Endothelial cell of umbilical vein (primary cell): ENCODE data around the gene NHS. TPM values are rescaled to one million over a fixed set of nuclear protein-coding genes. Genes with fewer than 3 reads are reported as not detected.

ENCODE experiments used
- BruUV-seq: library from RNA; stranded (reverse); fragments of 400-500 nt; replicated peaks from 2 replicates; lab custom pipeline; 2021; lab: Mats Ljungman, UMichigan
- CTCF ChIA-PET: fragments of 300-600, 350-600 bp; sonication (Branson Sonifier 250); formaldehyde crosslinking; loops from one replicate; lab custom pipeline; 2021; ENCODE audit warnings: antibody characterized with exemption, inconsistent platforms; lab: Charles Lee
- POLR2A ChIA-PET: fragments of 300-600, 350-600 bp; sonication (Branson Sonifier 250); formaldehyde crosslinking; loops from one replicate; lab custom pipeline; 2021; ENCODE audit warnings: antibody characterized with exemption, inconsistent platforms; lab: Charles Lee
- DNase-seq: peaks from one replicate; pipeline ENCODE4 v3.0.0-alpha.2; 2011; ENCODE audit warnings: low read depth, low spot score
- FAIRE-seq: peaks from 2 replicates; lab custom pipeline; 2011; peaks lifted over from hg19 to GRCh38; lab: Jason Lieb, UNC
- H2AFZ ChIP-seq: 2 replicates; pipeline ENCODE4 v1.6.0; 2012; ENCODE audit warnings: low read depth, low read length, control low read depth, inconsistent platforms
- H3K27ac ChIP-seq: 2 replicates; pipeline ENCODE4 v1.5.1; 2011; ENCODE audit warnings: low read depth, mild to moderate bottlenecking, control low read depth, low read length, moderate library complexity; ENCODE audit not compliant: insufficient read depth
- H3K27me3 ChIP-seq, 2 experiments: 2 replicates each; pipeline versions ENCODE4 v1.6.0 to v1.6.1; 2011; ENCODE audit warnings: low read length in 2 of 2, mixed read lengths in 1 of 2; ENCODE audit not compliant: control insufficient read depth in 2 of 2, insufficient read depth in 2 of 2
- H3K36me3 ChIP-seq, 2 experiments: 2 replicates in 1 of 2; 3 replicates in 1 of 2; pipeline ENCODE4 v1.5.1; 2011; ENCODE audit warnings: low read length in 2 of 2, mild to moderate bottlenecking in 1 of 2, moderate library complexity in 1 of 2; ENCODE audit not compliant: control insufficient read depth in 2 of 2, insufficient read depth in 2 of 2; ENCODE audit errors: extremely low read depth in 1 of 2
- H3K4me1 ChIP-seq: 3 replicates; pipeline ENCODE4 v1.5.1; 2011; ENCODE audit warnings: mild to moderate bottlenecking, low read length; ENCODE audit not compliant: control insufficient read depth, insufficient read depth; ENCODE audit errors: extremely low read depth
- H3K4me2 ChIP-seq: 2 replicates; pipeline ENCODE4 v1.6.1; 2011; ENCODE audit warnings: low read length, control low read depth, mixed read lengths; ENCODE audit not compliant: insufficient read depth
- H3K4me3 ChIP-seq, 3 experiments: fragments of 200-600 bp in 1 of 3; sonication (generic), shearing (Covaris generic) in 1 of 3; replicated peaks in 1 of 3; 2 replicates each; pipeline ENCODE4 v1.5.1; 2011 to 2016; ENCODE audit warnings: control low read depth in 3 of 3, low read length in 3 of 3, mild to moderate bottlenecking in 2 of 3, inconsistent platforms in 1 of 3, low read depth in 1 of 3, moderate library complexity in 1 of 3; ENCODE audit not compliant: insufficient read depth in 1 of 3
- H3K79me2 ChIP-seq: 2 replicates; pipeline ENCODE4 v1.6.0; 2012; ENCODE audit warnings: low read length, inconsistent platforms; ENCODE audit not compliant: control insufficient read depth, insufficient read depth
- H3K9ac ChIP-seq: replicated peaks from 2 replicates; pipeline ENCODE3; 2011; ENCODE audit warnings: low read length, control low read depth; ENCODE audit not compliant: insufficient read depth; ENCODE audit errors: extremely low read depth
- H3K9me1 ChIP-seq: replicated peaks from 3 replicates; pipeline ENCODE4 v1.6.0; 2011; ENCODE audit warnings: mild to moderate bottlenecking, low read length; ENCODE audit not compliant: control insufficient read depth, insufficient read depth; ENCODE audit errors: extremely low read depth
- H3K9me3 ChIP-seq: replicated peaks from 2 replicates; pipeline ENCODE4 v1.5.1; 2012; ENCODE audit warnings: low read length, inconsistent platforms; ENCODE audit not compliant: control insufficient read depth, insufficient read depth
- H4K20me1 ChIP-seq: replicated peaks from 2 replicates; pipeline ENCODE3; 2011; ENCODE audit warnings: mild to moderate bottlenecking, low read length; ENCODE audit not compliant: control insufficient read depth, insufficient read depth; ENCODE audit errors: extremely low read depth
- EZH2 ChIP-seq: IDR thresholded peaks from 2 replicates; pipeline ENCODE4 v1.6.1; 2012; ENCODE audit warnings: borderline replicate concordance, low read depth, mild to moderate bottlenecking, moderate library complexity, low read length, inconsistent platforms; ENCODE audit not compliant: severe bottlenecking
- FOS ChIP-seq: IDR thresholded peaks from 2 replicates; pipeline ENCODE4 v1.6.1; 2011; ENCODE audit warnings: mild to moderate bottlenecking, low read length, moderate library complexity, borderline replicate concordance; ENCODE audit not compliant: insufficient read depth
- GATA2 ChIP-seq: IDR thresholded peaks from 2 replicates; pipeline ENCODE4 v1.7.0; 2011; ENCODE audit warnings: low read depth, mild to moderate bottlenecking, moderate library complexity, mixed read lengths, low read length; ENCODE audit not compliant: insufficient read length, insufficient read depth
- dilution Hi-C: fragments of 300-500 bp; cut with MboI; formaldehyde crosslinking; loops from one replicate; pipeline ENCODE4 v1.15.0; 2019; ENCODE audit warnings: low sequenced_read_pairs; ENCODE audit not compliant: extremely low pct_ligation_motif_present
- intact Hi-C: fragments of 100-400 bp; cut with micrococcal nuclease; formaldehyde crosslinking; loops from one replicate; pipeline ENCODE4 v1.10.0; 2022
- polyA plus RNA-seq, 4 experiments: library from polyadenylated mRNA; depleted of rRNA in 3 of 4; stranded (reverse) in 3 of 4; unstranded in 1 of 4; fragments of >200 nt; gene quantifications; 2 replicates each; pipeline versions ENCODE4 v1.2.1 to v1.2.3, GENCODE V29; 2011 to 2012; ENCODE audit warnings: missing spikeins in 1 of 4
- total RNA-seq: library from RNA; stranded (reverse); gene quantifications from 2 replicates; pipeline ENCODE4 v1.2.3, GENCODE V29; 2021
- TF ChIP-seq, protein P1 (sequence below), 2 donors: IDR thresholded peaks; 1 replicate in 1 of 2; 2 replicates in 1 of 2; pipeline ENCODE4 v1.5.1; 2011; ENCODE audit warnings: low read length in 2 of 2, mild to moderate bottlenecking in 2 of 2, moderate library complexity in 2 of 2, control low read depth in 1 of 2, inconsistent platforms in 1 of 2, low read depth in 1 of 2; ENCODE audit not compliant: insufficient read depth in 1 of 2; ENCODE audit errors: extremely low read depth in 1 of 2

Gene NHS
- total and polyA plus RNA-seq, 2 donors (not counting 3 experiments of a cell fraction or from before 2014, with no cell fraction given) = 0.07 to 0.46 TPM

GRCh38 chrX:17748684-17749083 is 373.7 kb downstream of the NHS start:
- no peak overlapping the region for H3K4me3 ChIP-seq

DNA sequence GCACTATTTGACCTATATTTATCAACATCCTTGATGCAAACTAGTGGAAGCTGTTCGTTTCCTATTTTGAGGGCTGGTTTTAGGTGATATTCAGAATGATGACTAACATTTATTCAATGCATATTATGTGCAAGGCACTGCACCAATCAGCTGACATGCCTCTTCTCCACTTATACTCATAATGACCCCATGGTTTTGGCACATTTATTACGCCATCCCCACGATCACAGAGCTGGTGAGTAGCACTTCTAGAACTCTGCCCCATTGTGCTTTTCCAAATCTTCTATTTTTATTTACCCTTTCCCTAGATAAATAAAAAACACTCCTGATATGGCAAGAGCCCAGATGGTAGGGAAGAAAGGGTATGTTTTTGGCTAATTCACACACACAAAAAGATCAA is 375.4 kb downstream of the NHS start:
- Histone ChIP-seq H3K9me3 (no peaks in the 10 kb centered on the region), H3K9me1 (no peaks in the 10 kb centered on the region), H3K9ac (no peak overlapping the region), H3K27me3 (no peaks in the 10 kb centered on the region), H3K27ac (no peak overlapping the region), H3K4me3 (no peak overlapping the region), H3K36me3 (peaks cover 0 to 2% of the 10 kb centered on the region in 2 experiments), H3K4me1 (no peaks in the 10 kb centered on the region), H2AFZ (no peak overlapping the region), H3K79me2 (no peaks in the 10 kb centered on the region), H4K20me1 (no peaks in the 10 kb centered on the region), H3K4me2 (no peak overlapping the region)
- FAIRE-seq (no peak), DNase-seq (no peak)
- intact Hi-C loops = no loop called here
- ChIA-PET POLR2A (no interaction called here), CTCF (no interaction called here)
- no TSS peak for BruUV-seq
- dilution Hi-C loops = no loop called here
- TF ChIP-seq GATA2 = no peak

More at GRCh38 chrX:17748684-17749083, 373.7 kb downstream of the NHS start:
- POLR2A ChIA-PET = no interaction called here
- BruUV-seq = no TSS peak
- Histone ChIP-seq H3K4me2 (no peak overlapping the region), H3K4me1 (no peaks in the 10 kb centered on the region), H3K9me3 (no peaks in the 10 kb centered on the region), H3K9me1 (no peaks in the 10 kb centered on the region), H3K36me3 (peaks cover 0 to 2% of the 10 kb centered on the region in 2 experiments), H3K27ac (no peak overlapping the region), H3K9ac (no peak overlapping the region), H4K20me1 (no peaks in the 10 kb centered on the region), H3K79me2 (no peaks in the 10 kb centered on the region), H2AFZ (no peak overlapping the region), H3K27me3 (no peaks in the 10 kb centered on the region)
- intact Hi-C loops = no loop called here
- no peak for DNase-seq
- no peak for FAIRE-seq
- TF ChIP-seq EZH2 (no peak), GATA2 (no peak), FOS (no peak)
- TF ChIP-seq, protein P1, sequence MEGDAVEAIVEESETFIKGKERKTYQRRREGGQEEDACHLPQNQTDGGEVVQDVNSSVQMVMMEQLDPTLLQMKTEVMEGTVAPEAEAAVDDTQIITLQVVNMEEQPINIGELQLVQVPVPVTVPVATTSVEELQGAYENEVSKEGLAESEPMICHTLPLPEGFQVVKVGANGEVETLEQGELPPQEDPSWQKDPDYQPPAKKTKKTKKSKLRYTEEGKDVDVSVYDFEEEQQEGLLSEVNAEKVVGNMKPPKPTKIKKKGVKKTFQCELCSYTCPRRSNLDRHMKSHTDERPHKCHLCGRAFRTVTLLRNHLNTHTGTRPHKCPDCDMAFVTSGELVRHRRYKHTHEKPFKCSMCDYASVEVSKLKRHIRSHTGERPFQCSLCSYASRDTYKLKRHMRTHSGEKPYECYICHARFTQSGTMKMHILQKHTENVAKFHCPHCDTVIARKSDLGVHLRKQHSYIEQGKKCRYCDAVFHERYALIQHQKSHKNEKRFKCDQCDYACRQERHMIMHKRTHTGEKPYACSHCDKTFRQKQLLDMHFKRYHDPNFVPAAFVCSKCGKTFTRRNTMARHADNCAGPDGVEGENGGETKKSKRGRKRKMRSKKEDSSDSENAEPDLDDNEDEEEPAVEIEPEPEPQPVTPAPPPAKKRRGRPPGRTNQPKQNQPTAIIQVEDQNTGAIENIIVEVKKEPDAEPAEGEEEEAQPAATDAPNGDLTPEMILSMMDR (IDR thresholded peaks at IDR 0.05; ENCODE audit: extremely low read depth in 1 of 2, insufficient read depth in 1 of 2, low read depth in 1 of 2, low read length in 2 of 2) = no peak
- dilution Hi-C loops = no loop called here
- CTCF ChIA-PET = no interaction called here
